Breast epithelium (tissue), 4 donors: Measurements from ENCODE around the gene CHRNB4. TPM values are rescaled to one million over a fixed set of nuclear protein-coding genes. Genes with fewer than 3 reads are reported as not detected.
A peak's percentile ranks its signal among the peaks of the same experiment; 100 is the strongest.

Experiments
- DNase-seq, 2 donors: peaks; one replicate each; pipeline ENCODE4 v3.0.0-alpha.2; 2019; ENCODE audit warnings: low spot score in 2 of 2
- H3K27ac ChIP-seq, 2 donors: fragments of 200-600 bp; sonication (generic) in 1 of 2; one replicate each; pipeline ENCODE4 v1.5.1; 2016 to 2019; ENCODE audit warnings: mild to moderate bottlenecking in 1 of 2
- H3K27me3 ChIP-seq, 2 donors: fragments of 200-600 bp; sonication (generic) in 1 of 2; one replicate each; pipeline versions ENCODE4 v1.5.1 to v1.6.0; 2017 to 2019; ENCODE audit warnings: control low read depth in 1 of 2, mild to moderate bottlenecking in 1 of 2
- H3K36me3 ChIP-seq: fragments of 200-600 bp; one replicate; pipeline ENCODE4 v1.5.1; 2019
- H3K4me1 ChIP-seq, 2 donors: fragments of 200-600 bp; sonication (generic); one replicate each; pipeline ENCODE4 v1.5.1; 2016 to 2019; ENCODE audit warnings: control low read depth in 1 of 2
- H3K4me3 ChIP-seq, 3 donors: fragments of 200-600 bp; sonication (generic); 1 replicate in 2 of 3; 2 replicates in 1 of 3; pipeline ENCODE4 v1.5.1; 2016 to 2019; ENCODE audit warnings: mild to moderate bottlenecking in 3 of 3, moderate library complexity in 2 of 3
- H3K9me3 ChIP-seq, 2 donors: fragments of 200-600 bp; sonication (generic) in 1 of 2; one replicate each; pipeline ENCODE4 v1.5.1; 2016 to 2019; ENCODE audit warnings: control low read depth in 1 of 2
- POLR2A ChIP-seq: fragments of 450-650 bp; IDR thresholded peaks from one replicate; pipeline ENCODE4 v1.6.1; 2016; ENCODE audit warnings: antibody characterized with exemption, mild to moderate bottlenecking, moderate library complexity
- POLR2AphosphoS5 ChIP-seq, 3 donors: sonication (generic); formaldehyde crosslinking; IDR thresholded peaks; one replicate each; pipeline ENCODE4 v1.6.1; 2017; ENCODE audit warnings: antibody characterized with exemption in 3 of 3
- intact Hi-C: fragments of 100-400 bp; cut with DNase I; formaldehyde crosslinking; loops from one replicate; pipeline ENCODE4 v1.15.1; 2023; ENCODE audit warnings: low total_unique reads
- total RNA-seq, 3 donors: library from RNA; depleted of rRNA; stranded (reverse); fragments of >200 nt; gene quantifications; one replicate each; pipeline ENCODE4 v1.1.0, GENCODE V29; 2016
- TF ChIP-seq, protein P1 (sequence below), 3 donors: fragments of 450-650 bp; IDR thresholded peaks; one replicate each; pipeline ENCODE4 v1.5.1; 2016 to 2017; ENCODE audit warnings: antibody characterized with exemption in 3 of 3, mild to moderate bottlenecking in 3 of 3, moderate library complexity in 3 of 3

CHRNB4 gene
- total RNA-seq, 3 donors from 2014 or later = not detected

- no peak for DNase-seq
- H3K27me3 ChIP-seq = no peaks in the 10 kb centered on the region
- no peaks in the 10 kb centered on the region for H3K9me3 ChIP-seq
- H3K27ac ChIP-seq = no peak overlapping the region
- H3K4me1 ChIP-seq = peaks cover 0 to 10% of the 10 kb centered on the region in 2 donors
- H3K36me3 ChIP-seq = no peaks in the 10 kb centered on the region
- intact Hi-C loops = no loop called here
- TF ChIP-seq, protein P1, sequence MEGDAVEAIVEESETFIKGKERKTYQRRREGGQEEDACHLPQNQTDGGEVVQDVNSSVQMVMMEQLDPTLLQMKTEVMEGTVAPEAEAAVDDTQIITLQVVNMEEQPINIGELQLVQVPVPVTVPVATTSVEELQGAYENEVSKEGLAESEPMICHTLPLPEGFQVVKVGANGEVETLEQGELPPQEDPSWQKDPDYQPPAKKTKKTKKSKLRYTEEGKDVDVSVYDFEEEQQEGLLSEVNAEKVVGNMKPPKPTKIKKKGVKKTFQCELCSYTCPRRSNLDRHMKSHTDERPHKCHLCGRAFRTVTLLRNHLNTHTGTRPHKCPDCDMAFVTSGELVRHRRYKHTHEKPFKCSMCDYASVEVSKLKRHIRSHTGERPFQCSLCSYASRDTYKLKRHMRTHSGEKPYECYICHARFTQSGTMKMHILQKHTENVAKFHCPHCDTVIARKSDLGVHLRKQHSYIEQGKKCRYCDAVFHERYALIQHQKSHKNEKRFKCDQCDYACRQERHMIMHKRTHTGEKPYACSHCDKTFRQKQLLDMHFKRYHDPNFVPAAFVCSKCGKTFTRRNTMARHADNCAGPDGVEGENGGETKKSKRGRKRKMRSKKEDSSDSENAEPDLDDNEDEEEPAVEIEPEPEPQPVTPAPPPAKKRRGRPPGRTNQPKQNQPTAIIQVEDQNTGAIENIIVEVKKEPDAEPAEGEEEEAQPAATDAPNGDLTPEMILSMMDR (IDR thresholded peaks at IDR 0.05) = no peak
- TF ChIP-seq POLR2A (no peak), POLR2AphosphoS5 (IDR thresholded peaks at IDR 0.05) (no peak)
- H3K4me3 ChIP-seq = no peak overlapping the region
Observed at GRCh38 chr15:78645009-78645408, 4.0 kb upstream of the CHRNB4 start.

DNA sequence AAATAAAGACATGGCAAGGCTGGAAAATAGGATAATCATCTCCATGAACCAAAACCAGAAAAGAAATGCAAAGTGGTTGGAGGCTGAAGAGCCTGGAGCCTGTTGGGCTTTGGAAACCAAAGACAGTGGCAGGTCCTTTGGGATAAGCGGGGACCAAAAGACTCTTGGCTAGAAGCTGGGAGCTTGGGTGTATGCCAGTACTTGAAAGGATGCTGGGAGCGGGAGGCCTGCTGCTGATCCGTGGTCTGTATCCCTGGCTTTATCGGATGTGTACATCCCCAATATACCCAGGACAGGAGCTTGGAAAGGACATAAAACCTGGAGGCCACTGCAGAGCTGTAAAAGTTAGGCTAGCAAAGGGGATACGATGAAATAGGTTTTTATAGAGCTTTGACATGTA, 1.3 kb upstream of the CHRNB4 start:
- Histone ChIP-seq H3K27me3 (no peaks in the 10 kb centered on the region), H3K36me3 (no peaks in the 10 kb centered on the region), H3K4me1 (peaks cover 0 to 10% of the 10 kb centered on the region in 2 donors), H3K4me3 (no peak overlapping the region), H3K27ac (no peak overlapping the region), H3K9me3 (no peaks in the 10 kb centered on the region)
- no peak for DNase-seq
- TF ChIP-seq, protein P1 (IDR thresholded peaks at IDR 0.05) = no peak
- TF ChIP-seq POLR2A = no peak
- TF ChIP-seq POLR2AphosphoS5 (IDR thresholded peaks at IDR 0.05) = no peak
- intact Hi-C loops = no loop called here

DNA sequence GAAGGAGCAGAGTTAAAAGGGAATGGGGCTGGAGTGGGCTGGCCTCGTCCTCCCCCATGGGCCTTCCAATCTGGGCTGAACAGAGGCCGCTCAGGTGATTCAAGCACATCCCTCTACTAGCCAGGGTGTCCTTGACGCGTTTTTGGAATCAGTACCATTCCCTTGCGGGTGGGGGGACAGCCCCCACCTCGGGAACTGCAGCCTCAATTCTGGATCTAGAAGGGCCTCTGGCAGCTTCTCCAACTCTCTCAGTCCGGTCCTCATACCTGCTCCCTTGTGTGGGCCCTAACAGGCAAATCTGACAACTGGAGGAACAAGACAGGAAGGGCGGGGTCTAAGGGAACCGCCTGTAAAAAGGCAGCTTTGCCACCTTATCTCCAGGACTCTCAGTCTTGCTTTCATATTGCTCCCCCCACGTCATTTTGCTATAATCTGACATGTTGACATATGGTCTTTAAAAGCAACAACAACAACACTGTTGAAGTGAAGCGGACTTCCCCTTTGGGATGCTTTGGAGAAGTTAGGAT, 802 bp upstream of the CHRNB4 start:
- Histone ChIP-seq H3K4me1 (peaks cover 0 to 10% of the 10 kb centered on the region in 2 donors), H3K9me3 (no peaks in the 10 kb centered on the region), H3K27me3 (no peaks in the 10 kb centered on the region), H3K36me3 (no peaks in the 10 kb centered on the region), H3K4me3 (no peak overlapping the region), H3K27ac (no peak overlapping the region)
- intact Hi-C loops = no loop called here
- no peak for DNase-seq
- TF ChIP-seq POLR2A (no peak), POLR2AphosphoS5 (IDR thresholded peaks at IDR 0.05) (no peak)
- TF ChIP-seq, protein P1 (IDR thresholded peaks at IDR 0.05) = no peak

- H3K9me3 ChIP-seq = no peaks in the 10 kb centered on the region
- no peaks in the 10 kb centered on the region for H3K36me3 ChIP-seq
- DNase-seq = no peak
- intact Hi-C loops = no loop called here
- H3K27ac ChIP-seq = no peak overlapping the region
- peak overlapping the region; percentile 23 to 64 (median 57) for H3K4me3 ChIP-seq
- H3K4me1 ChIP-seq = peaks cover 0 to 10% of the 10 kb centered on the region in 2 donors
- H3K27me3 ChIP-seq = no peaks in the 10 kb centered on the region
- no peak for TF ChIP-seq POLR2A
- no peak for TF ChIP-seq POLR2AphosphoS5 (IDR thresholded peaks at IDR 0.05)
- TF ChIP-seq, protein P1 (IDR thresholded peaks at IDR 0.05) = no peak
Observed at GRCh38 chr15:78640527-78641101, 396 bp downstream of the CHRNB4 start.

DNA sequence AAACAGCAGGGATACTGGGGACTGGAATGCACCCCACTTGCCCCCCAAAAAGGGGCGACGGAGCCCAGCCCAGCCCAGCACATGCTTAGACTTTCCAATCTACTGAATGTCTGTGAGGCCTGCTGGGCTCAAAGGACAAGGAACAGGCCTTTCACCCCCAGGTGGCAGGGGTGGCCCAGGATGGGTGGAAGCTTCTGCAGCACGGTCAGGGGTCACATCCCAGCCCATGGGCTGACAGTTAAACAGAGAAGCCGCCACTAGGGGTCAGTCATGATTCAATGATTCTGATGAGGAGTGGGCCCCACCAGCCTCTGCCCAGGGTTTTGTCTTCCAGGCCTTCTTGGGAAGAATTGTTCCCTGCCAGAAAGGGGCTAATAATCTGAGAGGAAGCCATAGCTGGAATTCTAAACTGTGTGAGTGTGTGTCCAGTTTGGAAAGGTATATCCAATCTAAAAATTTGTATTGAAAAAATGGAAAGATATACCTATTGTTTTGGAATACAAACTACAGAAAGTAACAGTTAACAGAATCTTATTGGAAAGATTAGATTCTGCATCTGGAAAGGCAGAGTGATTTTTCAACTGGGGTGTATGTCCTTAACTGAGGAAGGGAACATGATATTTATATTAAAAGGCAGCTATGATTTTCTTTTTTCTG, 2.2 kb downstream of the CHRNB4 start:
- DNase-seq = no peak
- intact Hi-C loops = loop anchor here (1.0 kb wide), 1 partner anchor 15 kb away; no protein-coding TSS in a partner anchor
- no peak overlapping the region for H3K27ac ChIP-seq

More for the DNA sequence above, 2.2 kb downstream of the CHRNB4 start:
- Histone ChIP-seq H3K27me3 (no peaks in the 10 kb centered on the region), H3K9me3 (peaks cover under 1 to 2% of the 10 kb centered on the region in 2 donors), H3K36me3 (no peaks in the 10 kb centered on the region), H3K4me3 (no peak overlapping the region), H3K4me1 (peaks cover 0 to 10% of the 10 kb centered on the region in 2 donors)
- TF ChIP-seq, protein P1 (IDR thresholded peaks at IDR 0.05) = peak in 1 of 3 donors; percentile 25
- TF ChIP-seq POLR2AphosphoS5 (IDR thresholded peaks at IDR 0.05) (no peak), POLR2A (no peak)
